Cardiac fibroblast (primary cell): ENCODE data around the gene MORF4L1.

Experiments used
- DNase-seq, 2 donors: peaks; one replicate each; pipeline versions ENCODE4 v3.0.0 to v3.0.0-alpha.2; 2010; ENCODE audit warnings: low read depth in 2 of 2
- H3K4me3 ChIP-seq, 2 donors: replicated peaks in 1 of 2; 1 replicate in 1 of 2; 2 replicates in 1 of 2; pipeline ENCODE4 v1.5.1; 2011; ENCODE audit warnings: low read depth in 2 of 2, low read length in 2 of 2, mild to moderate bottlenecking in 2 of 2, moderate library complexity in 1 of 2
- CTCF ChIP-seq: IDR thresholded peaks from one replicate; pipeline ENCODE4 v1.5.1; 2011; ENCODE audit warnings: low read depth, mild to moderate bottlenecking, low read length, inconsistent platforms

Gene MORF4L1

DNA sequence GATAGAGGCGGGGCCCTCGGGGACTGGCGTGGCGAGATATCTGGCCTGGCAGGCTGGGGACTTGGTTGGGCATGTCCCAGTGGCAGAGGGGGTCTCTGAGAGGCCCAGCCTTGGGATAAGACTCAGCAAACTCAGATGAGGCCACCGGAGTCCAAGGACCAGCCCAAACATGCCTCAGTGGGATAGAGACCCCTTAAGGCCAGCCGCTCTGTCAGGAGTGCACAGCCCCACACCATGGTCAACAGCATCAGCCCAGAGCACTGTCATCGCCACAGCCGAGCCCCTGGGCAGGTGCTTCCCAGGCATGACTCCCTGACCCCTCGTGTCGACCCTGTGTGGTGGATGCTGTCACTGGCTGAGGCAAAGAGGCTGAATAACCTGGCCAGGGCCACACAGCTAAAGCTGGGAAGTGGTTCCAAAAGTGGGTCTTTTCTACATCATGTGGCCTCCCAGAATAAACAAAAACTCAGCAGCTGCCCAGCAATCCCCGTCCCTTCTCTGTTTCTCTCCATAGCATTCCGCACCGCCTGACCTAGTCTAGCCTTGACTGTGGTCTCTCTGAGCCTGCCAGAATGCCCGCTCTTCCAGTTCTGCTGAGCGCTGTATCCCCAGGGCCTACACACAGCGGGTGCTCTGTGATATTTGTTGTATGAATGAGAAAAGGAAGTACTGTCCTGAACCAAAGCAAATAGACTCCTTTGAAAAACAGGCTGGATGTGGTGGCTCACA, 57.0 kb downstream of the MORF4L1 start:
- DNase-seq: no peak
- H3K4me3 ChIP-seq: no peak overlapping the region
- TF ChIP-seq CTCF: no peak

GRCh38 chr15:78930577-78931388, 58.1 kb downstream of the MORF4L1 start:
- no peak overlapping the region for H3K4me3 ChIP-seq
- DNase-seq: peak; percentile 71 to 86
- no peak for TF ChIP-seq CTCF

- no peak for TF ChIP-seq CTCF
- DNase-seq: no peak
- H3K4me3 ChIP-seq: no peak overlapping the region
Measured at GRCh38 chr15:78931439-78932257, 59.0 kb downstream of the MORF4L1 start.

- no peak overlapping the region for H3K4me3 ChIP-seq
- DNase-seq: no peak
- no peak for TF ChIP-seq CTCF
Measured at GRCh38 chr15:78932258-78932808, 59.6 kb downstream of the MORF4L1 start.

- no peak for TF ChIP-seq CTCF
- DNase-seq: no peak
Measured at GRCh38 chr15:78933187-78933822, 60.6 kb downstream of the MORF4L1 start.

More at GRCh38 chr15:78933187-78933822, 60.6 kb downstream of the MORF4L1 start:
- no peak overlapping the region for H3K4me3 ChIP-seq
